Mammary epithelial cell (primary cell): ENCODE results near the gene HASPIN.

Experiments used
- EZH2 ChIP-seq: IDR thresholded peaks from 2 replicates; pipeline ENCODE4 v1.6.1; 2012; ENCODE audit warnings: low read length, inconsistent platforms, borderline replicate concordance
- TF ChIP-seq, protein P1 (sequence below), 2 donors: IDR thresholded peaks in 1 of 2; conservative IDR thresholded peaks in 1 of 2; 2 replicates each; pipeline ENCODE4 v1.5.1; 2011 to 2012; ENCODE audit warnings: inconsistent platforms in 2 of 2, low read length in 2 of 2, mild to moderate bottlenecking in 2 of 2, control low read depth in 1 of 2, low read depth in 1 of 2; ENCODE audit not compliant: insufficient read depth in 1 of 2; ENCODE audit errors: extremely low read depth in 1 of 2

DNA sequence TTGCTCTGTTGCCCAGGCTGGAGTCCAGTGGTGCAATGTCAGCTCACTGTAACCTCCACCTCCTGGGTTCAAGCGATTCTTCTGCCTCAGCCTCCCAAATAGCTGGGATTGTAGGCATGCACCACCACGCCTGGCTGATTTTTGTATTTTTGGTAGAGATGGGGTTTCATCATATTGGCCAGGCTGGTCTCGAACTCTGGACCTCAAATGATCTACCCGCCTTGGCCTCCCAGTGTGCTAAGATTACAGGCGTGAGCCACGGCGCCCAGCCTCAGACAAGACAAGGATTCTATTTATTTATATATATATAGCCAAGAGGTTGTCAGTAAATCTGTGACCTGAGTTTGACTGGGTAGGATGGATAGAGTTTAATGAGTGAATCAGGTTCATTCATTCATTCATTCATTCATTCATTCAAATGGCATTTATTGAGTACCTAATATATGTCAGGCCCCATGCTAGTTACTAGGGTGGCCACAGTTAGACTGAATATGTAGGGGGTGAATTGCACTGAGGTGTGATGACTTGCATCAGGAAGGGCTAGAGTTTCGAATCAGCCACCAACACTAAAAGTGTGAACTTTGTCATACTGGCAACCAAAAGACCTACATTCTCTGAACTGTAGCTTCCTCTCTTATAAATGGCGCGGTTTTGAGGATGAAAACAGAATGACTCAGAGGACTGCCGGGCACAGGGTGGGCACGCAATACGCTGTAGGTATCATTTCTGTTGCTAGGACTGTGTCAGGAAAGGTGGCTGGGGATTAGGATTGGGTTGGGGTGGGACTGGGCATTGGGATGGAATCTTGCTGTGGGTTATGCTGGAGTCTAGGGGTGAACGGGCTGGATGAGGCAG lies 39.4 kb downstream of the HASPIN start:
- TF ChIP-seq, protein P1, sequence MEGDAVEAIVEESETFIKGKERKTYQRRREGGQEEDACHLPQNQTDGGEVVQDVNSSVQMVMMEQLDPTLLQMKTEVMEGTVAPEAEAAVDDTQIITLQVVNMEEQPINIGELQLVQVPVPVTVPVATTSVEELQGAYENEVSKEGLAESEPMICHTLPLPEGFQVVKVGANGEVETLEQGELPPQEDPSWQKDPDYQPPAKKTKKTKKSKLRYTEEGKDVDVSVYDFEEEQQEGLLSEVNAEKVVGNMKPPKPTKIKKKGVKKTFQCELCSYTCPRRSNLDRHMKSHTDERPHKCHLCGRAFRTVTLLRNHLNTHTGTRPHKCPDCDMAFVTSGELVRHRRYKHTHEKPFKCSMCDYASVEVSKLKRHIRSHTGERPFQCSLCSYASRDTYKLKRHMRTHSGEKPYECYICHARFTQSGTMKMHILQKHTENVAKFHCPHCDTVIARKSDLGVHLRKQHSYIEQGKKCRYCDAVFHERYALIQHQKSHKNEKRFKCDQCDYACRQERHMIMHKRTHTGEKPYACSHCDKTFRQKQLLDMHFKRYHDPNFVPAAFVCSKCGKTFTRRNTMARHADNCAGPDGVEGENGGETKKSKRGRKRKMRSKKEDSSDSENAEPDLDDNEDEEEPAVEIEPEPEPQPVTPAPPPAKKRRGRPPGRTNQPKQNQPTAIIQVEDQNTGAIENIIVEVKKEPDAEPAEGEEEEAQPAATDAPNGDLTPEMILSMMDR (conservative IDR thresholded peaks at IDR 0.05 in 1 of 2, IDR thresholded peaks at IDR 0.05 in 1 of 2; ENCODE audit: extremely low read depth in 1 of 2, insufficient read depth in 1 of 2, low read depth in 1 of 2, low read length in 2 of 2): no peak
- TF ChIP-seq EZH2: no peak
